ENCODE data around the gene KAZN. TPM values are rescaled to one million over a fixed set of nuclear protein-coding genes. Genes with fewer than 3 reads are reported as not detected.

Gene KAZN
- total and polyA plus RNA-seq, 3 donors from 2014 or later: 12.1 to 14.6 (median 13.8) TPM

DNA sequence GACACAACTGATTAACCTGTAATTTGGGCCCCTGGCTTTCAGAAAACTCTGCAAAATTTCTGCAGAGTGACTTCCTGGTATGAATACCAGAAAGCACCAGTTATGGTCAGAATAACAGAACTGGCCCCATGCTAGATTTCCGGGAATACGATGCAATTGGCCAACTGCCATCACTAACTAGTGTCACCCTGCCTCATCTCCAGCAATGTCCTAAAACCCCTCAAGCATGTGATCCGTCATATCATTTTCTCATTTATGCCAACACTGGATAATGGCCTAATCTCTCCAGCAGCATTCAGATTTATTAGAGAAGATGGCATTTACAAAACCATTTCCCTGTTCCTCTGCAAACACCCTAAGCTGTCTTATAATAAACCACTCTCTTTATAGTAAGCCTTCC is 15.4 kb downstream of the KAZN start:
- 68 to 73% methylated on average over 3 of the region's 3 CpGs for WGBS, 2 donors
- Histone ChIP-seq H3K4me1 (no peaks in the 10 kb centered on the region), H3K9me3 (no peaks in the 10 kb centered on the region), H3K36me3 (ENCODE audit: low read depth, missing control alignments) (no peaks in the 10 kb centered on the region), H3K27me3 (no peaks in the 10 kb centered on the region), H3K27ac (no peak overlapping the region), H3K4me3 (no peak overlapping the region)
- intact Hi-C loops (cut with DNase I; ENCODE audit: low total_unique reads): no loop called here
- TF ChIP-seq, protein P1, sequence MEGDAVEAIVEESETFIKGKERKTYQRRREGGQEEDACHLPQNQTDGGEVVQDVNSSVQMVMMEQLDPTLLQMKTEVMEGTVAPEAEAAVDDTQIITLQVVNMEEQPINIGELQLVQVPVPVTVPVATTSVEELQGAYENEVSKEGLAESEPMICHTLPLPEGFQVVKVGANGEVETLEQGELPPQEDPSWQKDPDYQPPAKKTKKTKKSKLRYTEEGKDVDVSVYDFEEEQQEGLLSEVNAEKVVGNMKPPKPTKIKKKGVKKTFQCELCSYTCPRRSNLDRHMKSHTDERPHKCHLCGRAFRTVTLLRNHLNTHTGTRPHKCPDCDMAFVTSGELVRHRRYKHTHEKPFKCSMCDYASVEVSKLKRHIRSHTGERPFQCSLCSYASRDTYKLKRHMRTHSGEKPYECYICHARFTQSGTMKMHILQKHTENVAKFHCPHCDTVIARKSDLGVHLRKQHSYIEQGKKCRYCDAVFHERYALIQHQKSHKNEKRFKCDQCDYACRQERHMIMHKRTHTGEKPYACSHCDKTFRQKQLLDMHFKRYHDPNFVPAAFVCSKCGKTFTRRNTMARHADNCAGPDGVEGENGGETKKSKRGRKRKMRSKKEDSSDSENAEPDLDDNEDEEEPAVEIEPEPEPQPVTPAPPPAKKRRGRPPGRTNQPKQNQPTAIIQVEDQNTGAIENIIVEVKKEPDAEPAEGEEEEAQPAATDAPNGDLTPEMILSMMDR (IDR thresholded peaks at IDR 0.05): no peak
- no peak for TF ChIP-seq POLR2A (IDR thresholded peaks at IDR 0.05)
- DNase-seq: no peak

GRCh38 chr1:14614341-14614740 is 15.9 kb downstream of the KAZN start:
- Histone ChIP-seq H3K4me1 (no peaks in the 10 kb centered on the region), H3K9me3 (no peaks in the 10 kb centered on the region), H3K36me3 (ENCODE audit: low read depth, missing control alignments) (no peaks in the 10 kb centered on the region), H3K27ac (no peak overlapping the region), H3K4me3 (no peak overlapping the region), H3K27me3 (no peaks in the 10 kb centered on the region)
- intact Hi-C loops (cut with DNase I; ENCODE audit: low total_unique reads): no loop called here
- 88 to 89% methylated on average over 6 of the region's 6 CpGs for WGBS, 2 donors
- no peak for DNase-seq
- TF ChIP-seq, protein P1 (IDR thresholded peaks at IDR 0.05): no peak
- no peak for TF ChIP-seq POLR2A (IDR thresholded peaks at IDR 0.05)

GRCh38 chr1:14615549-14616218 is 17.2 kb downstream of the KAZN start:
- H3K4me3 ChIP-seq: no peak overlapping the region
- no peak for TF ChIP-seq POLR2A (IDR thresholded peaks at IDR 0.05)
- TF ChIP-seq, protein P1 (IDR thresholded peaks at IDR 0.05): no peak
- H3K27ac ChIP-seq: no peak overlapping the region
- no peaks in the 10 kb centered on the region for H3K9me3 ChIP-seq
- H3K4me1 ChIP-seq: no peaks in the 10 kb centered on the region
- intact Hi-C loops (cut with DNase I; ENCODE audit: low total_unique reads): no loop called here
- WGBS, 2 donors: 82 to 92% methylated on average over 12 of the region's 12 CpGs
- H3K36me3 ChIP-seq (ENCODE audit: low read depth, missing control alignments): no peaks in the 10 kb centered on the region
- no peak for DNase-seq
- no peaks in the 10 kb centered on the region for H3K27me3 ChIP-seq

- Histone ChIP-seq H3K27ac (no peak overlapping the region), H3K36me3 (ENCODE audit: low read depth, missing control alignments) (no peaks in the 10 kb centered on the region), H3K4me1 (no peaks in the 10 kb centered on the region), H3K27me3 (no peaks in the 10 kb centered on the region), H3K4me3 (no peak overlapping the region), H3K9me3 (no peaks in the 10 kb centered on the region)
- TF ChIP-seq POLR2A (IDR thresholded peaks at IDR 0.05): no peak
- TF ChIP-seq, protein P1 (IDR thresholded peaks at IDR 0.05): no peak
- WGBS, 2 donors: 78 to 87% methylated on average over 11 of the region's 11 CpGs
- DNase-seq: no peak
- intact Hi-C loops (cut with DNase I; ENCODE audit: low total_unique reads): no loop called here
These were observed 18.3 kb downstream of the KAZN start for GRCh38 chr1:14616632-14617396.

Measured in testis (tissue), 3 donors.